Activated CD8-positive, alpha-beta memory T cell treated with anti-CD3 and anti-CD28 coated beads for 1 hour (primary cell): ENCODE measurements around the gene GNAS.
"Not testable (repeated sequence)": the region's sequence is repeated elsewhere in the genome, so short reads cannot be mapped to it uniquely, and the experiment has no call there.

Source experiments
- DNase-seq, 2 donors: peaks; one replicate each; pipeline ENCODE4 v3.0.0-alpha.2; 2020; ENCODE audit warnings: low read depth in 1 of 2; ENCODE audit errors: extremely low read depth in 1 of 2

The GNAS gene

GRCh38 chr20:58918621-58919020 is 66.1 kb downstream of the GNAS start:
- DNase-seq: no peak

- no peak for DNase-seq
These were observed 69.0 kb downstream of the GNAS start for GRCh38 chr20:58921564-58921963.

GRCh38 chr20:58922036-58922435 is 69.5 kb downstream of the GNAS start:
- no peak for DNase-seq

GRCh38 chr20:58923117-58923712 is 70.7 kb downstream of the GNAS start:
- DNase-seq: no peak

- DNase-seq: no peak
These were observed 74.4 kb downstream of the GNAS start for GRCh38 chr20:58926802-58927489.

- DNase-seq: no peak
These were observed 75.1 kb downstream of the GNAS start for GRCh38 chr20:58927490-58928061.

- DNase-seq: no peak
These were observed 78.0 kb downstream of the GNAS start for GRCh38 chr20:58930496-58930895.

- no peak for DNase-seq
These were observed 79.7 kb downstream of the GNAS start for GRCh38 chr20:58932170-58932569.

- DNase-seq: no peak
These were observed 85.6 kb downstream of the GNAS start for GRCh38 chr20:58938078-58938477.

GRCh38 chr20:58938541-58938940 is 86.0 kb downstream of the GNAS start:
- no peak for DNase-seq

GRCh38 chr20:58941471-58941870 is 89.0 kb downstream of the GNAS start:
- no peak for DNase-seq

- DNase-seq: no peak
These were observed 90.0 kb downstream of the GNAS start for GRCh38 chr20:58942549-58942948.

GRCh38 chr20:58944610-58945009 is 92.1 kb downstream of the GNAS start:
- no peak for DNase-seq

GRCh38 chr20:58945965-58946631 is 93.6 kb downstream of the GNAS start:
- no peak for DNase-seq

- not testable (repeated sequence) for DNase-seq
These were observed 95.4 kb downstream of the GNAS start for GRCh38 chr20:58947797-58948388.

GRCh38 chr20:58950603-58951002 is 98.1 kb downstream of the GNAS start:
- DNase-seq: no peak

- no peak for DNase-seq
These were observed 100.5 kb downstream of the GNAS start for GRCh38 chr20:58953050-58953449.

- DNase-seq: no peak
These were observed 103.6 kb downstream of the GNAS start for GRCh38 chr20:58956078-58956477.

- no peak for DNase-seq
These were observed 107.1 kb downstream of the GNAS start for GRCh38 chr20:58959652-58960051.
